GM19043 (cell line): ENCODE measurements around the gene RNGTT.
"Not testable (repeated sequence)": the region's sequence is repeated elsewhere in the genome, so short reads cannot be mapped to it uniquely, and the experiment has no call there.

ENCODE experiments used
- ATAC-seq: cut with Tn5 transposase; IDR thresholded peaks from one replicate; pipeline ENCODE4 v1.9.1; 2021; ENCODE audit warnings: low read depth; ENCODE audit not compliant: unreplicated experiment

RNGTT gene

DNA sequence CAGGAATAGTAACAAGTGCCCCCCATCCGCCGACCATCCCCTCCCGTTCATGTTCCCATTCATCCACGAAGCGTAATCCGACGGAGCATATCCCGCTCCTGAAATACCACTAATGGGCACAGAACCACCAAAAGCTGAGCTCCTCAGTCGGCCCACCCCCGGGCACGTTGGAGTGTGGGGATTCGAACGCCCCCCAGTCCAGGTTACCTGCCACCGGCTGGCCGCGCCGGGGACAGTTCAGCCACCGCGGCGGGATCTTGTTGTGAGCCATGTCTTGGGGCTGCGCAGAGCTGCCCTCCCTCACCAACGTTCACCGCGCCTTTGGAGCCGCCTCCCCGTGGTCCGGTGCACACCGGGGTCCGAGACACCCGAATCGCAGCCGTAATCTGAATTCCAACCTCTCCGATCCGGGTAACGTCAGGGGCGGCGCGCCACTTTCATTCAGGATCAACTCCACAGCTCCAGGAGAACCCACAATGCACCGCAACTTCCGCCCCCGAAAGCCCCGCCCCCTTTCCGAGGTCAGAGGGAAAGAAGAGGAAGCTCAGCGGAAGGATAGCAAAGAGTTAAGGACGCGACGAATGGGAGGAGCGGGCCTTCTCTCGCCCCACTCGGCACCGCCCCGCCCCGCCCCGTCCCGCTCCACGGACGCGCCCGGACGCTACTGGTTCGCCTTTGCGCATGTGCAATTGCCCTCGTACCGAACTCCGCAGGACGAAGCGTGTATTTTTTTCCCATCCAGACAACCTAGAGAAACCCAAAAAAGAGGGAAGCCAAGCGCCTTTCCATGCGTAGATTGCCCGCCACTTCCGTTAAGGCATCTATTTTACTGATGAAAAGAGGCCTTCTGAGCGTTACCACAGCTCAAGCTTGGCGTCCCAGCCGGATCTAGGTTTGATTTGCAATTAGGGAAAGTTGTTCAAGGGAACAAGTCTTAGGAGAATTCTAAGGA, at the start of gene RNGTT:
RNGTT (minus strand) TSS at position 480 of the 952 bp plus-strand sequence; CDS start at position 271, 209 bp downstream.
- peak; percentile 96 for ATAC-seq

DNA sequence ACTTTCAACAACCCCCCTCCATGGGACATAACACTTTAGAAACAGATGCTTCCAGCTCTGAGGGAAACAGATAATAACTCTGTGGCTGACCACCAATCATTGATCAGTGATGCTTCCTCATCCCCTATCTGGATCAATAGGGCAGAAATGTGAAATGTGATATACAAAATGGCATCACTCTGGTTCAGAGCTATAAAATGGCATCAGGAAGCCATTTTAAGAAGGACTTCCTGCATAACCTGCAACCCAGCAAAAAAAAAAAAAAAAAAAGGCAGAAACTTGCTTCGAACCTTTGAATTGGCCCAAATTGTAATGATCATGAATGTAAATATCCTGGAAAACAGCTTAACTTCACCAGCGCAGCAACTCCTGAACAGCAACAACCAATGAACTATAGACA, 48.0 kb upstream of the RNGTT start:
- no peak for ATAC-seq

DNA sequence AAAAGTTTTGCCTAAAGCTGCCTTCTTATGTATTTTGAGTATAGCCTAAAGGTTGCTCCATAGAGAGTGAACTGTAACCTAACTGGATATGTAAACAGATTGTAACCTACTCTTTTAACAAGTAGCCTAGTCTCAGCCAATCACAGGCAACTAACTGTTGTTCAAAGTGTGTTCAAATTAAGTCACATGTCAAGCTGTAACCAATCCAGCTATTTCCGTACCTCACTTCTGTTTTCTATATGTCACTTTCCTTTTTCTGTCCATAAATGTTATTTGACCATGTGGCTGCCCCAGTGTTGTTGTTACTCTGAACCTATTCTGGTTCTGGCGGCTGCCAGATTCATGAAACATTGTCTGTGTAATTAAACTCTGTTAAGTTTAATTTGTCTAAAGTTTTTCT, 47.4 kb upstream of the RNGTT start:
- ATAC-seq, result no peak

DNA sequence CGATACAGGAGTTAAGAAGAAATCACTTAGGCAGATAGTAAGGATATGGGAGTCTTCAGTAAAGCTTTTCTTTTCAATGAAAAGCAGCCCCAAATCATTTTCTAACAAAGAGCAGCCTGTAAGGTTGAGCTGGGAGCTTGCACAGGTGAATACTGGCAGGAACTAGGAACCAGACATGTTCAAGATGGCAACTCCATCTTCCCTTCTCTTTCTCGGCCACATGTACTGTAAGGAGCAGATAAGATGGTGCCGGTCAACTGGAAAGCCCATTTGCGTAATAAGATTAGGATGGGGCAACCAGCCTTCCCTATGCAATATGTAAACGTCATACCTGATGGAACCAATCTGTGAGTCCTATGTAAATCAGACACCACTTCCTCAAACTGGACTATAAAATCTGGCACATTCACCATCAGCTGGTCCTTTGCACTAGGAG, 46.2 kb upstream of the RNGTT start:
- no peak for ATAC-seq

DNA sequence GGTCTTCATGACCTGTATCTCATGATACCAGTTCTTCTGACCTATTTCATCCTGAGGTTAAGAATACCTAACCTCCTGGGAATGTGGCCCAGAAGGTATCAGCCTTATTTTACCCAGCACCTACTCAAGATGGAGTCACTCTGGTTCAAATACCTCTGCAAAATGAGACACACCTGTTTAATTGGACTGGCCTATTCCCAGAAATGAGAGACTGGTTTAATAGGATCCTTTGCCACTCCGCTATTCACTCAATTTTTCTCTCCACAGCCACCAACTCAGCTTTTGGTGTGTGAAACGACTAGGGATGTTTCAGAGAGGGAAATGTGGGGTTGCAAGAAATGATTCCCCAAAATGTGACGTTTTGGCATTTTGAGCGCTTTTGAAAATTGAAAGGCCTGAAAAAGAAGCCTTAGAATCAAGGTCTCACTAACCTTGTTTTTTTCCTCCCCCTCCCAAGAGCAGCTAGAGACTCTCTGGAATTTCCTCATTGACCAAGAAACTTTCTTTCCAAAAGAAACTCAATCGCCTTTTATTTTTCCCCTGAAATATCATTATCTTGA, 45.5 kb upstream of the RNGTT start:
- no peak for ATAC-seq

DNA sequence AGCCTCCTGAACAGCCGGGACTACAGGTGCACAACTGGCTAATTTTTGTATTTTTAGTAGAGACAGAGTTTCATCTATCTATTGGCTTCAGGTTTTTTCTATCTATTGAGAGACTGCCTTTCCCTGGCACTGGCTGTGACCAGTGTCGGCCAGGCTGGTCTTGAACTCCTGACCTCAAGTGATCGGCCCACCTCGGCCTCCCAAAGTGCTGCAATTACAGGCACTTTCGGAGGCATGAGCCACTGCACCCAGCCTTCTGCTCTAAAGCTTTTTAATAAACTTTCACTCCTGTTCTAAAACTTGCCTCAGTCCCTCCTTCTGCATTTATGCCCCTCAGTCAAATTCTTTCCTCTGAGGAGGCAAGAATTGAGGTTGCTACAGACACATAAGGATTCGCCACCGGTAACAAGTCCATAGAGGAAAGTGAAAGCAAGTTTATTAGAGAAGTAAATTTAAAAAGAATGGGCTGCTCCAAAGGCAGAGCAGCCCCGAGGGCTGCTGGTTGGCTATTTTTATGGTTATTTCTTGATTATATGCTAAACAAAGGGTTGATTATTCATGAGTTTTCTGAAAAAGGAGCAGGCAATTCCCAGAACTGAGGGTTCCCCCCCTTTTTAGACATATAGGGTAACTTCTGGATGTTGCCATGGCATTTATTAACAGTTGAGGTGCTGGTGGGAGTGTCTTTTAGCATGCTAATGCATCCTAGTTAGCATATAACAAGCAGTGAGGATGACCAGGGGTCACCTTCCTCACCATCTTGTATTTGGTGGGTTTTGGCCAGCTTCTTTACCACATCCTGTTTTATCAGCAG, 44.8 kb upstream of the RNGTT start:
- no peak for ATAC-seq

DNA sequence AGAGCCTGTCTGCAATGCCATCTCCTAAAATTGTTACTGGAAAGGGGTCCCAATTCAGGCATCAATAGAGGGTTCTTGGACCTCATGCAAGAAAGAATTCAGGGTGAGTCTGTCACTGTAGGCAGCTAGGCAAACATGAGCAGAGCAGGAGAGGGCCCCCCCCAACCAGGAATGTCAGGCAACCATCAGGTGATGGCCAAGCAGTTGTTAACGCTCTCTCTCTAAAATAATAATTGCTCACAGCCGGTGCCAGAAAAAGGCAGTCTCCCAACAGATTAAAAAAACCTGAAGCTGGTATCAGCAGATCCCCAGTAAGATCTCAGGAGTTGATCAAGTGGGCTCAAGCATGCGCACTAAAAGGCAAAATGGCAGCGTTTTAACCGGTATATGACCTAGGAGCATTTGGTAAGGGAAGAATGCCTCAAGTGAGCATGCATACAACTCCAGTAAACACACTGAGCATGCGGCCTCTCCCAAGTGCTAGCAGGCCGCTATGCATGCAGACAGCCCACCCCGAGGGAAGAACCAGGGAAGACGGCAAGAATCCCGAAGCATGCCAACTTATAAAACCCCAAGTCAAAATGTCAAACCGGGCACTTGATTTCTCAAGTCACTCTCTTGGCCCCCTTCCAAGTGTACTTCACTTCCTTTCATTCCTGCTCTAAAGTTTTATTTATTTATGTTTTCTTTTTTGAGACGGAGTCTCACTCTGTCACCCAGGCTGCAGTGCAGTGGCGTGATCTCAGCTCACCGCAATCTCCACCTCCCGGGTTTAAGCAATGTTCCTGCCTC, 44.0 kb upstream of the RNGTT start:
- no peak for ATAC-seq

DNA sequence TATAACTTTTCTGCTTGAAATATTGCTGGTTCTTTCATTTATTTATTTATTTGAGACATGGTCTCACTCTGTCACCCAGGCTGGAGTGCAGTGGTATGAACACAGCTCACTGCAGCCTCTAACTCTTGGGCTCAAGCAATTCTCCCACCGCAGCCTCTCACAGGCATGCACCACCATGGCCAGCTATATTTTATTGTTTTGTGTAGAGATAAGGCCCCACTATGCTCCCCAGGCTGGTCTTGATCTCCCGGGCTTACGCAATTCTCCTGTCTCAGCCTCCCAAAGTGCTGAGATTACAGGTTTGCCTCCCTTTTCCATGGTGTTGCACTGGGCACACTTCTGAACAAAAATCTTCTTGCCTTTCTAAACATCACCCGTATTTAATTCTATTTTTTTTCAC, 39.1 kb upstream of the RNGTT start:
- ATAC-seq, result no peak

DNA sequence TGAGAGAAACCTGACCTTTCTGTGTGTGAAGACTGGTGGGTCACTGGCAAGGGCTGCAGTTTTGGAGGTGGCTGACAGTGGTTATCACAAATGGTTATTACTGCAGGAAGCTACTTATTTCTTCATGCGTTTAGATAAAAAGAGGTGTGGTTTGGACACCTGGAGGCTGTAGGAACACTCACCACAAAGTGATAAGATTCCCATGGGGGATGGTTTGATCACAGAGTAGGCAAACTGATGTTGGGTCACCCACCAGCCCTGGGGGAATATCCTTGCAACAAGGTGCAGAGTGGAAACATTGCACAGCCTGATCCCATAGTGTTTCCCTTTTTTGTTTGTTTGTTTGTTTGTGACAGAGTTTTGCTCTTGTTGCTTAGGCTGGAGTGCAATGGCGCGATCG, 33.9 kb upstream of the RNGTT start:
- no peak for ATAC-seq

DNA sequence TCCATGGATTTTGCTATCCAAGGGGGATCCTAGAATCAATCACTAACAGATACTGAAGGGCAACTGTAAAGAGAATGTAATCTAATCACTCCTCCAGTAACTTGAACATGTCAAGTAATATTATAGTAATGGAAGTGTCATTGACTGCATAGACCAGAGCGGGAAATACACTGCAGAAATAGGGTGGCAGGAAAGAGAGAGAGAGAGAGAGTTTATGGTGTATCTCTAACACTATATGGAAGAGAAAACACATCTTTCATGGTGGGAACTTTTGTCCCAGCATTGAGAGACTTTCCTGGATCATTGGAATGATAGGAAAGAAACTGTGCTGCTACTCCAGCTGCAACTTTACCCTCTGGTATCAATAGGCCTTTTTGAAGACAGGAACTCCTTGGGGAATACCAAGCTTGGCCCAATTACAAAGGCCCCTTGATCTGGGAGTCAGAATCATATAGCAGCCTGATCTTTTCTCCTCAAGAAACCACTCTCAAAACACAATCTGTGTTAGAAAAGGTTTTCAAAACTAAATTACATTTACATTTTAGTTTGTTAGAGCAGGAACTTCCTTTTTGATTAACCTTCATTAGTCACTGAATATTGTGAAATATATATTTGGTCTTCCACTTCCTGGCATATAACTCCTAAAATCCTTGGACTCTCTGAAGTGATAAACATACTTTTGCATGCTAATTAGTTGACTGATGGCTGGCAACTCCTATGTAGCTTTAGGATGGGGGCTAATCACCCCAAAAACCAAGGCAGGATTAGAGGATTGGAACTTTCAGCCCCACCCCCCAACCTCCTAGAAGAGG, 29.5 kb upstream of the RNGTT start:
- ATAC-seq, result no peak

DNA sequence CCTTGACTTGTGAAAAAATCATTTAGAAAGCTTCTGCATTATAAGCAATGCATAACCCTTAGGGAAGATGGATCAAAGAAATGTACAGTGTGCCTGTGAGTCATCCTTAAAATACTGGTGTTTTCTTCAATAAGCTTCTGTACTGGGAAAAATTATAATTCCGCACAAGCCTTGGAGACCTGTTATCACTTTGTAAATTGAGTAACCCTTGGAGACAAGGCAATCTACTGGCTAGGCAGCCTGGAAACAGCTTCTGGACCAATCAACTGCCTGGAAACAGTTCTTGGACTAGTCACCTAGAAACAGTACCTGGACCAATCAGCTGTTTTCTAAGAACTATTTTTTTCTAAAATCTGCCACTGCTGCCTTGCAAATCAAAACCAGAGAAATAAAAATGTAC, 25.8 kb upstream of the RNGTT start:
- no peak for ATAC-seq

DNA sequence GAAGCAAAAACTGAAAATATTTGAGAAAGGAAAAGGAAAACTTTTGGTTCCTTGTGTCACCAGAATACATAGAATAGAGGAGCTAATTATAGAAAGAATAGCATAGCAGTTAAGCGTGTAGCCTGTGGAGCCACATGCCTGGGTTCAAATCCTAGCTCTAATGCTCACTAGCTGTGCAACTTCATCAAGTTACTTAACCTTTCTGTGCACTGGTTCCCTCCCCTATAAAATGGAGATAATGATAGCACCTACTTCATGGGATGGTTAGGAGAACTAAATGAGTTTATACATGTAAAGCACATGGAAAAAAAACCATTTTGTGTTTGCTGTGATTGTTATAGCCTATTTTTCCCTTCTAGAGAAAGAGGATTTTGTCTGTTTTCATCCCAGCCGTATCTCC, 24.5 kb upstream of the RNGTT start:
- no peak for ATAC-seq

DNA sequence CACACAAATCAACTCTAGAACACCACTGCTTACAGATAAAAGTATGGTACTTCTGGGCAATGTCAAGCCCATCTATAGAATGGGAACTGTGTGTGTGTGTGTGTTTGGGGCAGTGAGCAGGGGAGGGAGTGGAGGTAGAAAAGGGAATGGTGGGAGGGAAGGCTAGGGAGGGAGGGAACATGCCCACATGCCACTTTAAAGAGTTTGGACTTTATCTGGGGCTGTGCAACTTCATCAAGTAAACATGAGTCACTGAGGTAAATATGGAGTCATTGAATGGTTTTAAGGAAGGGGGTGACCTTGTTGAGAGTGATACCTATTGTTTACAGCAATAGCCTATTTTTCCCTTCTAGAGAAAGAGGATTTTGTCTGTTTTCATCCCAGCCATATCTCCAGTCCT, 22.5 kb upstream of the RNGTT start:
- no peak for ATAC-seq

DNA sequence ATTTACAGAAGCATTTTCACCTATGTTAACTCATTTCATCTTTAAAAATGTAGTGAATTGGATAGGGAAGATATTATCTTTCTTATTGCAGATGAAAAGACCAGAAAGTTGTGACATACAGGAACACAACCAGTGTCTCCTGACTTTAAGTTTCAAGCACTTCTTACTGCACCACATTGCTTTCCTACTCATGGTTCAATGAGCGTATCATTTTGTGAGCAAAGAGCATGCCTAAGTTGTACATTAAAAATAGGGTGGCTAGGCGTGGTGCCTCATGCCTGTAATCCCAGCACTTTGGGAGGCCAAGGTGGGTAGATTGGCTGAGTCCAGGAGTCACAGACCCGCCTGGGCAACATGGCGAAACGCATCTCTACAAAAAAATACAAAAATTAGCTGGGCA, 21.2 kb upstream of the RNGTT start:
- ATAC-seq, result no peak

DNA sequence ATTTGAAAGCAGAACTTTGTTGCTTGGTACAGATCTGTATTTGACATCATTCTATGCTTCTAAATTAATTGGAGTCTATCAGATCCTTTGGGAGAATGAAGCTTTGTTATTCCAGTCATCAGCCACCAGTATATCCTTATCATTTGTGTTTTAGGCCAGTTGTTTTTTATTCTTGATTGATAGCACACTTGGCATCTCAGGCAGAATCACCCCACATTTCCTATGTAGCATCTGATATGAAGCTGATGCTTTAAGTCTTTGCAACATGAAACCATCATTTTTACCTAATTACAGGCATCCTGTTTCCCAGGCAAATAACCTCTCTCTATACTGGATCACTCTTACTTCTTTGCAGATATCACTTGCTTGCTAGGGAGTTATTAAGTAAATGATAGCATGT, 20.7 kb upstream of the RNGTT start:
- no peak for ATAC-seq

DNA sequence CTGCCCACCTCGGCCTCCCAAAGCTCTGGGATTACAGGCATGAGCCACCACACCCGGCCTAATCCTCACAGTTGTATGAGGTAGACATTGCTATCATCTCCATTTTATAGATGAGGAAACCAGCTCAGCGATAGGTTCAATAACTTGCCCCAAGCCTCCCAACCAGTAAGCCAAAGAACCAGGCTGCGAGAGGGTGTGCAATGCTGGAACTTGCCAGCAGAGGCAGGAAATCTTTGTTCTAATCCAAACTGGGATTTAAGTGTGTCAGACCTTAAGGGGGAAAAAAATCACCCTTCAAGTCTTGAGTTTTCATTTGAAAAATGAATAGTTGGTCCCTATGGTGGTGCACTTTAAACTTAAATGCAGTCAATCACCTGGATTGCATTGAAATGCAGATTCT, 20.1 kb upstream of the RNGTT start:
- no peak for ATAC-seq

DNA sequence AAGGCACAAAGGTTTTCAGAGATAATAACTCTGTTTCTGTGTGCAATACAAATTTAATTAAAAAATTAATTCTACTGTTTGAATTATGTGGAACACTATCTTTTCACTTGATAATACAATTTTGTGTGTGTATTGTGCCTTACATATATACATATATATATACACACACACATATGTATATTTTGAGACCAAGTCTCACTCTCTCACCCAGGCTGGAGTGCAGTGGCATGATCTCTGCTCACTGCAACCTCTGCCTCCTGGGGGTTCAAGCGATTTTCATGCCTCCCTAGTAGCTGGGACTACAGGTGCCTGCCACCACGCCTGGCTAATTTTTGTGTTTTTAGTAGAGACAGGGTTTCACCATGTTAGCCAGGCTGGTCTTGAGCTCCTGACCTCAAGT, 19.7 kb upstream of the RNGTT start:
- ATAC-seq, result not testable (repeated sequence)

DNA sequence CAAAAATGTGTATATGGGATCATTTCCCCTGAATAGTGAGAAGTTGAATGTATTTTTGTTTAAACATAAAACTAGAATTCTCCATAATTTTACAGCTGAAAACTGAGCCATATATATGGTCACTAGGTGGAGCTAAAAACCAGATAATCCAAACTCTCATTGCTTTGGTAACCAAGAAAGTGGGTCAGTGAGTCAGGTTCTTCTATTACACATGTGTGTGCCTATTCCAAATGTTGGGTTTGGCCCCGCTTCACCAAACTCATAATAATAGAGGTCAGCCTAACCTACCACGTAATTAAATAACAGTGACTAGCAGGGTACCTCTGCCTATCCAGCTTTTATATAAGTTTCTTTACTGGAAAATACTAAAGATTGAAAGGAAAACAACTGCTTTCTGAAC, 19.3 kb upstream of the RNGTT start:
- no peak for ATAC-seq

DNA sequence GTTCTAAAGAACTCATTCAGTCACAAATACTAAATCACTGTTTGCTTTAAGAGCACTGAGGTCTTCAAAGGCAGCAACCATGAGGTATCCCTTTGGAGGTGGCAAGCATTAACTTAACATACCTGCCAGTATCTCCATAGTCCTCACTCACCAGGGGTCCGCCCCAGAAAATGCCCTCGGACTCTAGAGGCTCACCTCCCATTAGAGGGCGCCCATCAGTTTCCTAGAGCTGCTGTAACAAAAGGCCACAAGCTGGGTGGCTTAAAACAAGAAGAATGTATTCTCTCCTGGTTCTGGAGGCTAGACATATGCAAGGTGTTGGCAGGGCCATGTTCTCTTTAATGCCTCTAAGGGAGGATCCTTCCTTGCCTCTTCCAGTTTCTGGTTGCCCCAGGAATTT, 12.0 kb upstream of the RNGTT start:
- ATAC-seq, result no peak
